Neuronal stem cell (in vitro differentiated cells): ENCODE measurements around the gene TFF3.

ENCODE experiments used
- DNase-seq: peaks from one replicate; pipeline ENCODE4 v3.0.0-alpha.2; 2013; ENCODE audit warnings: low spot score
- H2AFZ ChIP-seq: one replicate; pipeline ENCODE4 v1.6.1; 2013; ENCODE audit warnings: mild to moderate bottlenecking, low read length, inconsistent platforms
- H2AK5ac ChIP-seq: 2 replicates; pipeline ENCODE4 v1.6.1; 2013; ENCODE audit warnings: low read depth, mild to moderate bottlenecking, inconsistent platforms, low read length, moderate library complexity, mixed read lengths
- H2BK120ac ChIP-seq: 2 replicates; pipeline ENCODE4 v1.6.1; 2013; ENCODE audit warnings: low read depth, mild to moderate bottlenecking, inconsistent platforms, low read length, moderate library complexity, mixed read lengths
- H2BK12ac ChIP-seq: one replicate; pipeline ENCODE4 v1.6.1; 2013; ENCODE audit warnings: low read length, inconsistent platforms
- H2BK15ac ChIP-seq: 2 replicates; pipeline ENCODE4 v1.6.1; 2013; ENCODE audit warnings: mild to moderate bottlenecking, low read length, inconsistent platforms, mixed read lengths
- H2BK5ac ChIP-seq: one replicate; pipeline ENCODE4 v1.6.1; 2013; ENCODE audit warnings: inconsistent platforms, mild to moderate bottlenecking, low read length, moderate library complexity
- H3K14ac ChIP-seq: one replicate; pipeline ENCODE4 v1.6.1; 2013; ENCODE audit warnings: low read length, inconsistent platforms
- H3K18ac ChIP-seq: 2 replicates; pipeline ENCODE4 v1.6.1; 2013; ENCODE audit warnings: low read length, inconsistent platforms
- H3K23ac ChIP-seq: 2 replicates; pipeline ENCODE4 v1.6.1; 2013; ENCODE audit warnings: low read depth, mild to moderate bottlenecking, mixed read lengths, low read length, inconsistent platforms; ENCODE audit not compliant: poor library complexity
- H3K27ac ChIP-seq: replicated peaks from 3 replicates; pipeline ENCODE4 v1.5.1; 2013; ENCODE audit warnings: low read length, inconsistent platforms
- H3K27me3 ChIP-seq, 3 experiments: 2 replicates each; pipeline ENCODE4 v1.6.1; 2013; ENCODE audit warnings: low read length in 3 of 3, mild to moderate bottlenecking in 2 of 3, inconsistent platforms in 1 of 3, low read depth in 1 of 3, mixed read lengths in 1 of 3, moderate library complexity in 1 of 3; ENCODE audit not compliant: control insufficient read depth in 3 of 3, insufficient read depth in 3 of 3
- H3K36me3 ChIP-seq, 2 donors: replicated peaks in 1 of 2; 2 replicates each; pipeline ENCODE4 v1.6.1; 2013; ENCODE audit warnings: low read length in 2 of 2; ENCODE audit not compliant: control insufficient read depth in 2 of 2, insufficient read depth in 2 of 2
- H3K4ac ChIP-seq: 2 replicates; pipeline ENCODE4 v1.6.1; 2013; ENCODE audit warnings: inconsistent platforms, mild to moderate bottlenecking, low read length, moderate library complexity
- H3K4me1 ChIP-seq, 2 donors: 1 replicate in 1 of 2; 2 replicates in 1 of 2; pipeline ENCODE4 v1.6.1; 2013; ENCODE audit warnings: low read length in 2 of 2, low read depth in 1 of 2; ENCODE audit not compliant: control insufficient read depth in 2 of 2, insufficient read depth in 1 of 2
- H3K4me2 ChIP-seq: one replicate; pipeline ENCODE4 v1.6.1; 2013; ENCODE audit warnings: mild to moderate bottlenecking, low read length, inconsistent platforms; ENCODE audit not compliant: insufficient read depth, poor library complexity, severe bottlenecking
- H3K4me3 ChIP-seq, 2 donors: 2 replicates each; pipeline ENCODE4 v1.5.1; 2013; ENCODE audit warnings: low read length in 2 of 2, mild to moderate bottlenecking in 2 of 2, inconsistent platforms in 1 of 2, moderate library complexity in 1 of 2
- H3K79me1 ChIP-seq: one replicate; pipeline ENCODE4 v1.6.1; 2013; ENCODE audit warnings: low read depth, mild to moderate bottlenecking, inconsistent platforms, low read length, moderate library complexity
- H3K9ac ChIP-seq: one replicate; pipeline ENCODE4 v1.6.1; 2013; ENCODE audit warnings: mild to moderate bottlenecking, low read depth, low read length, inconsistent platforms; ENCODE audit not compliant: poor library complexity
- H3K9me3 ChIP-seq, 2 donors: replicated peaks in 1 of 2; 2 replicates each; pipeline versions ENCODE3 to v1.6.1; 2013; ENCODE audit warnings: low read length in 2 of 2, mild to moderate bottlenecking in 2 of 2, inconsistent platforms in 1 of 2, low read depth in 1 of 2, mixed read lengths in 1 of 2, moderate library complexity in 1 of 2; ENCODE audit not compliant: control insufficient read depth in 2 of 2, insufficient read depth in 1 of 2
- H4K8ac ChIP-seq: one replicate; pipeline ENCODE4 v1.6.1; 2013; ENCODE audit warnings: low read depth, mild to moderate bottlenecking, inconsistent platforms, low read length, moderate library complexity
- H4K91ac ChIP-seq: one replicate; pipeline ENCODE4 v1.6.1; 2013; ENCODE audit warnings: low read length, low read depth, mild to moderate bottlenecking, inconsistent platforms; ENCODE audit not compliant: poor library complexity
- WGBS, 2 donors: extraction: QIAGEN DNeasy Blood & Tissue Kit; methylation state at CpG; one replicate each; pipeline ENCODE4 v1.1.7; 2013; ENCODE audit warnings: missing lambda C conversion rate in 2 of 2, mixed read lengths in 1 of 2; ENCODE audit not compliant: insufficient read length in 2 of 2, insufficient replicate concordance in 1 of 2; ENCODE audit errors: extremely low coverage in 2 of 2; 5-methylcytosine and 5-hydroxymethylcytosine counted together

The TFF3 gene

DNA sequence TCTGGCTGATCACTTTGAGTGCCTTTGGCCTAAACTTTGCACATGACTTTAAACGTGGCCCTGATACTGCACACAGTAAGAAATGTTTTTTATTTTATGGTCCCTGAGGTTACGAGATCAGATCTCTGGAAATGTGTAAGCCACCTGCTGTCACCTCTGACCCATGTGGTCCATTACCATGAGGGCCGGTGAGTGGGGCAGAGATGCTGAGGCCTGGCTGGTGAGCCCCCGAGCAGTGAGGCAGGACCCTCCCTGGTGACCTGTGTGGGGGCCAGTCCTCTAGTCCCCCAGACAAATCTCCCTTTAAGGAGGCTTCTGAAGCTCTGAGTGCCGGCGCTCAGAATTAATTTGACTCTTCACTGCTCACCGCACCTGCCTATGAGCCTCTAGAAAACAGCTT, 12.4 kb downstream of the TFF3 start:
- no peak overlapping the region for H3K4me3 ChIP-seq
- no peak overlapping the region for H3K27ac ChIP-seq
- peaks cover 0 to 6% of the 10 kb centered on the region in 2 donors for H3K4me1 ChIP-seq
- no peak overlapping the region for H2BK12ac ChIP-seq
- H2BK120ac ChIP-seq, result no peak overlapping the region
- no peak overlapping the region for H2AK5ac ChIP-seq
- H3K36me3 ChIP-seq, result no peaks in the 10 kb centered on the region
- no peak overlapping the region for H3K4me2 ChIP-seq
- H4K8ac ChIP-seq, result no peak overlapping the region
- H4K91ac ChIP-seq, result no peak overlapping the region
- H3K4ac ChIP-seq, result no peak overlapping the region
- no peaks in the 10 kb centered on the region for H3K9me3 ChIP-seq
- H3K79me1 ChIP-seq, result no peaks in the 10 kb centered on the region
- no peak overlapping the region for H2AFZ ChIP-seq
- no peak overlapping the region for H3K9ac ChIP-seq
- H3K27me3 ChIP-seq, result peaks cover 0 to 6% (median 0%) of the 10 kb centered on the region in 3 experiments
- WGBS, 2 donors, result no CpG with 5 or more reads among the region's 7 CpGs
- H3K18ac ChIP-seq, result no peak overlapping the region
- no peak overlapping the region for H2BK15ac ChIP-seq
- no peak for DNase-seq
- H3K23ac ChIP-seq, result no peak overlapping the region
- no peak overlapping the region for H2BK5ac ChIP-seq
- H3K14ac ChIP-seq, result no peak overlapping the region

DNA sequence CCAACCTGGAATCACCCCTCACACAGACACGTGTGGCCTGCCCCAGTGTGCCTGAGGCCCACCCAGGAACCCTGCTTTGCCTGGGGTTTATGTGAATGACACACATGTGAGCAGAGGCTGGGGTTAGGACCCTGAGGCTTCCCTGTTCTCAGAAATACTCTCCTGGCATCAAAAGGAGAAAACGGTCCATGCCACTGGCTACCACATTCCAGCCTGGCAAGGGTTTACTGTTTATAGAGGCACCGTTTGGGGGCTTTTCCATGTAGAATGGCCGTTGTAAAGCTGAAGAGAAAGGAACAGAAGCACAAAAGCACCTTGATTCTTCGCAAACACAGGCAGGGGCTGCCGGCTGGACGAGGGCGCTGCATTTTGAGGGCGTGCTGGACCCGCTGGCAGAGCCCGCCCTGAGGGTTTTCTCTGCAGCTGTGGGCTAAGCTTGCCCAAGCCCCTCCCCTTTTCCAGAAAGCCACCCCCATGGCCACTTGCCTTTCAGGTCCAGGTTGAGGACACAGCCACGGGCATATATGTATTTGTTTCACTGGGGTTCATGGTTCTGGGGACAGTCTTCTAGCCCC, 13.0 kb downstream of the TFF3 start:
- Histone ChIP-seq H3K4me3 (no peak overlapping the region), H3K9me3 (no peaks in the 10 kb centered on the region), H2BK120ac (no peak overlapping the region), H3K4me1 (peaks cover 0 to 8% of the 10 kb centered on the region in 2 donors), H3K27me3 (peaks cover 0 to 6% (median 0%) of the 10 kb centered on the region in 3 experiments), H3K27ac (no peak overlapping the region), H3K18ac (peak overlapping the region; percentile 19), H2AK5ac (peak overlapping the region; percentile 35), H3K9ac (no peak overlapping the region), H2AFZ (no peak overlapping the region), H4K91ac (no peak overlapping the region), H4K8ac (no peak overlapping the region), H2BK12ac (no peak overlapping the region), H3K23ac (no peak overlapping the region), H2BK5ac (no peak overlapping the region), H3K4me2 (no peak overlapping the region), H2BK15ac (no peak overlapping the region), H3K4ac (no peak overlapping the region), H3K36me3 (no peaks in the 10 kb centered on the region), H3K79me1 (no peaks in the 10 kb centered on the region), H3K14ac (no peak overlapping the region)
- WGBS, 2 donors, result no CpG with 5 or more reads among the region's 12 CpGs
- DNase-seq, result no peak

DNA sequence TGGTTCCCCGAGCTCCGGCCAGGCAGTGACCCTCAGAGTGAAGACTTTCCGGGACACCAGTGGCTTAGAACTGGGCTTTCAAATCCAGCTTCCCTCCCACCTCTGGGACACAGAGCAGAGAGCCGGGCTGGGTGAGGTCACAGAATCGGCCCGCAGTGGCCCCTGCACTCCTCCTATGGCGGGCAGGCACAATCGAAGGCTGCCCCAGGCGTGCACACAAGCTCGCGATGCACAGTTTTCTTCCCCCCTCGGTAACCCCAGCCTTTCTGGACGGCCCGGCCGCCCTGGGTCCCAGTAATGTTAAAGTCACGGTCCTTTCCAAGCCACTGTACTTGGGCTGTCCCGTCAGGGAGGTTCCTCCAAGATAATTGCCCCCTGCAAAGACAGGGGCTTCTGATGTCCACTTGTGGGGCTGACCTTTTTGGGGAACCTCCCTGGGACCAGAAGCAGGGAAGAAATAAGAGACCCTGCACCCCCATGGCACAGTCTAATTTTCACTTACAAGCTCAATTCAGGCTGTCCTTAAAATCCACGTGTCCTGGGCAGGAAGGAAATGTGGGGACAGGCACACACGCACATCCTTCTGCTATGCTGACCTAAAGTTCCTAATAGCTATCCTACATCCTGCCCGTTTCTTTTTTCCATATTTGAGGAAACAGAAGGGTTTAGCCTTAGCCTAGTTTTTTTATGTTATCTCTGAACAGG, 13.7 kb downstream of the TFF3 start:
- H4K91ac ChIP-seq, result no peak overlapping the region
- H3K4me2 ChIP-seq, result no peak overlapping the region
- no peak for DNase-seq
- H3K14ac ChIP-seq, result no peak overlapping the region
- no peaks in the 10 kb centered on the region for H3K36me3 ChIP-seq
- H3K4me1 ChIP-seq, result peaks cover 0 to 9% of the 10 kb centered on the region in 2 donors
- no peaks in the 10 kb centered on the region for H3K79me1 ChIP-seq
- no peak overlapping the region for H4K8ac ChIP-seq
- no peak overlapping the region for H3K27ac ChIP-seq
- no peak overlapping the region for H3K4me3 ChIP-seq
- peaks cover 0 to 6% (median 0%) of the 10 kb centered on the region in 3 experiments for H3K27me3 ChIP-seq
- H3K9me3 ChIP-seq, result no peaks in the 10 kb centered on the region
- H2AK5ac ChIP-seq, result peak overlapping the region; percentile 80
- no peak overlapping the region for H2BK15ac ChIP-seq
- peak overlapping the region; percentile 34 for H3K23ac ChIP-seq
- H3K9ac ChIP-seq, result no peak overlapping the region
- no CpG with 5 or more reads among the region's 20 CpGs for WGBS, 2 donors
- H2BK5ac ChIP-seq, result no peak overlapping the region
- H2AFZ ChIP-seq, result no peak overlapping the region
- H2BK12ac ChIP-seq, result no peak overlapping the region
- no peak overlapping the region for H3K4ac ChIP-seq
- H3K18ac ChIP-seq, result no peak overlapping the region
- no peak overlapping the region for H2BK120ac ChIP-seq

DNA sequence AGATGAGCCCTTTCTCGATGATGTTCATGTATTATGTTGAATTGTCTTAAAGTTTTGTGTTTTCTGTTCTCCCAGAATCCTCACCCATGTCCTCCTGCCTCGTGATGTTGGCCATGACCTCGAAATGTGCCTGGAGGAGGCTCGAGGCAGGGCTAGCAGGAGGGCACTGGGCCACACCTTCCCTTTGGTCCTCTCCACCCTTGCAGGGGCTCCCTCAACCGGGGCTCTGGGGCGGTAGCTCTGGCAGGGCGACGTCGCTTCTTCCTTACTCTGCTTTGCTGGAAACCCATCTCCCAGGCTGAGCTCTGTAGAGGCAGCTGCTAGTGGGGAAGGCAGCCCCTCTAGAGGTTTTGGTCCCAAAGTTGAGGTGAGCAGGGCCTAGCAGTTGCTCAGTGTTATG, 14.3 kb downstream of the TFF3 start:
- Histone ChIP-seq H3K9ac (no peak overlapping the region), H3K79me1 (no peaks in the 10 kb centered on the region), H2BK120ac (no peak overlapping the region), H3K9me3 (no peaks in the 10 kb centered on the region), H2AK5ac (peak overlapping the region; percentile 80), H3K27ac (no peak overlapping the region), H3K36me3 (no peaks in the 10 kb centered on the region), H3K4me3 (no peak overlapping the region), H3K23ac (peak overlapping the region; percentile 34), H3K14ac (no peak overlapping the region), H3K4me1 (peaks cover 0 to 9% of the 10 kb centered on the region in 2 donors), H4K8ac (no peak overlapping the region), H3K4ac (no peak overlapping the region), H3K4me2 (no peak overlapping the region), H3K18ac (no peak overlapping the region), H2AFZ (no peak overlapping the region), H2BK15ac (no peak overlapping the region), H2BK12ac (no peak overlapping the region), H3K27me3 (peaks cover 0 to 6% (median 0%) of the 10 kb centered on the region in 3 experiments), H2BK5ac (no peak overlapping the region), H4K91ac (no peak overlapping the region)
- DNase-seq, result no peak
- WGBS, 2 donors, result no CpG with 5 or more reads among the region's 9 CpGs
